ENCODE results near the gene SCN1B.
"Not testable (repeated sequence)": the region's sequence is repeated elsewhere in the genome, so short reads cannot be mapped to it uniquely, and the experiment has no call there.

The SCN1B gene

DNA sequence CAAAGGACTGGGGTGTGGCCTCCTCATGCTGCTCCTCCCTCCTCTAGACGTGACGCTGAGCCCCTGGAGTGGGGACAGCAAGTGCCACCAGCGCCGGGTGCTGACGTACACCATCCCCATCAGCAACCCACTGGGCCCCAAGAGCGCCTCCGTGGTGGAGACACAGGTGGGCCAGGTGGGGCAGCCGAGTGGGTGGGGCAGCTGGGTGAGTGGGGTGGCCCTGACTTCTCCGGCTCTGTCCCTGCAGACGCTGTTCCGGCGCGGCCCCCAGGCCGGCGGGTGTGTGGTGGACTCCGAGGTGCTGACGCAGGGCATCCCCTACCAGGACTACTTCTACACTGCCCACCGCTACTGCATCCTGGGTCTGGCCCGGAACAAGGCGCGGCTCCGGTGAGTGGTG lies 11.1 kb upstream of the SCN1B start:
- Histone ChIP-seq H3K27ac (ENCODE audit: low read length) (no peak overlapping the region), H3K27me3 (ENCODE audit: control insufficient read depth in 1 of 2, insufficient read depth in 2 of 2, low read length in 2 of 2) (no peaks in the 10 kb centered on the region), H3K4me1 (ENCODE audit: control insufficient read depth, insufficient read depth, low read length) (peaks cover 4% of the 10 kb centered on the region), H3K36me3 (ENCODE audit: control insufficient read depth in 2 of 2, insufficient read depth in 2 of 2, low read length in 2 of 2) (peaks cover 58 to 80% of the 10 kb centered on the region in 2 donors), H3K9ac (ENCODE audit: low read length in 2 of 2) (no peak overlapping the region), H3K4me3 (ENCODE audit: low read length in 2 of 2) (no peak overlapping the region), H3K9me3 (ENCODE audit: control insufficient read depth in 2 of 2, low read length in 2 of 2) (no peaks in the 10 kb centered on the region)

- Histone ChIP-seq H3K9ac (ENCODE audit: low read length in 2 of 2) (no peak overlapping the region), H3K9me3 (ENCODE audit: control insufficient read depth in 2 of 2, low read length in 2 of 2) (no peaks in the 10 kb centered on the region), H3K27me3 (ENCODE audit: control insufficient read depth in 1 of 2, insufficient read depth in 2 of 2, low read length in 2 of 2) (no peaks in the 10 kb centered on the region), H3K4me3 (ENCODE audit: low read length in 2 of 2) (no peak overlapping the region), H3K36me3 (ENCODE audit: control insufficient read depth in 2 of 2, insufficient read depth in 2 of 2, low read length in 2 of 2) (peaks cover 54 to 77% of the 10 kb centered on the region in 2 donors), H3K4me1 (ENCODE audit: control insufficient read depth, insufficient read depth, low read length) (peaks cover 2% of the 10 kb centered on the region), H3K27ac (ENCODE audit: low read length) (no peak overlapping the region)
These were observed 9.3 kb upstream of the SCN1B start for GRCh38 chr19:35021016-35021415.

DNA sequence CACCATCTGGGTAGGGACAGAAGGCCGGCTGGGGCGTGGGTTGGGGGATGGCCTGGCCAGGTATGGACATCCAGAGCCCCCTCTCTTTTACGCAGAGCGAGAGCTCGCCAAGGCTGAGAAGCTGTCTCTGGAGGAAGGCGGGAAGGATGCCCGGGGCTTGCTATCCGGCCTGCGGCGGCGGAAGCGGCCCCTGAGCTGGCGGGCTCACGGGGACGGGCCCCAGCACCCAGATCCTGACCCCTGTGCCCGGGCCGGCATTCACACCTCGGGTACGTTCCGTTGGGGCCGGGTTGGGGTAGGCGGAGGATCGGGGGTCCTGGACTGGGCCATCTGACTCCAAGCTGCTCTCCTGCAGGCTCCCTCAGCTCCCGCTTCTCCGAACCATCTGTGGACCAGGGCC lies 8.7 kb upstream of the SCN1B start:
- no peaks in the 10 kb centered on the region for H3K27me3 ChIP-seq (ENCODE audit: control insufficient read depth in 1 of 2, insufficient read depth in 2 of 2, low read length in 2 of 2)
- H3K36me3 ChIP-seq (ENCODE audit: control insufficient read depth in 2 of 2, insufficient read depth in 2 of 2, low read length in 2 of 2), result peaks cover 56 to 76% of the 10 kb centered on the region in 2 donors
- peaks cover 2% of the 10 kb centered on the region for H3K4me1 ChIP-seq (ENCODE audit: control insufficient read depth, insufficient read depth, low read length)
- no peak overlapping the region for H3K9ac ChIP-seq (ENCODE audit: low read length in 2 of 2)
- H3K4me3 ChIP-seq (ENCODE audit: low read length in 2 of 2), result no peak overlapping the region
- no peaks in the 10 kb centered on the region for H3K9me3 ChIP-seq (ENCODE audit: control insufficient read depth in 2 of 2, low read length in 2 of 2)
- no peak overlapping the region for H3K27ac ChIP-seq (ENCODE audit: low read length)

DNA sequence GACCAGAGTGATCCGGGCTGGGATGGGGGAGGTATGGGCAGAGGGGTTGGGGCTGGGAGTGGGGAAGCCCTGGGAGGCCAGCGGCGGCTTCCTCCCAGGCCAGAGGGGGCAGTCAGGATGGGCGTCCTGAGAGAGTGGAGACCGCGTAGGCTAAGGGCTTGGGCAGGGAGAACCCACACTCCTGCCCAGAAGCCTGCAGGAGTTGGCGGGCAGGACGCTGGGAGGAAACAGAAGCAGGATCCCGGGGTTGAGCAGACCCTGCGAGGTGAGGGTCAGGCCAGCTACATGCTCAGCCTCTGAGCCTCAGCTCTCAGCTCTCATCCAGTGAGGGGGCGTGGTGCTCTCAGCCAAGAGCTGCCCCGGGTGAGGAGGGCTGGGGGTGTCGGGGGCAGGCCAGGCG lies 7.8 kb upstream of the SCN1B start:
- Histone ChIP-seq H3K4me1 (ENCODE audit: control insufficient read depth, insufficient read depth, low read length) (peaks cover 2% of the 10 kb centered on the region), H3K4me3 (ENCODE audit: low read length in 2 of 2) (no peak overlapping the region), H3K9me3 (ENCODE audit: control insufficient read depth in 2 of 2, low read length in 2 of 2) (no peaks in the 10 kb centered on the region), H3K27me3 (ENCODE audit: control insufficient read depth in 1 of 2, insufficient read depth in 2 of 2, low read length in 2 of 2) (no peaks in the 10 kb centered on the region), H3K9ac (ENCODE audit: low read length in 2 of 2) (no peak overlapping the region), H3K36me3 (ENCODE audit: control insufficient read depth in 2 of 2, insufficient read depth in 2 of 2, low read length in 2 of 2) (peaks cover 56 to 75% of the 10 kb centered on the region in 2 donors), H3K27ac (ENCODE audit: low read length) (no peak overlapping the region)

DNA sequence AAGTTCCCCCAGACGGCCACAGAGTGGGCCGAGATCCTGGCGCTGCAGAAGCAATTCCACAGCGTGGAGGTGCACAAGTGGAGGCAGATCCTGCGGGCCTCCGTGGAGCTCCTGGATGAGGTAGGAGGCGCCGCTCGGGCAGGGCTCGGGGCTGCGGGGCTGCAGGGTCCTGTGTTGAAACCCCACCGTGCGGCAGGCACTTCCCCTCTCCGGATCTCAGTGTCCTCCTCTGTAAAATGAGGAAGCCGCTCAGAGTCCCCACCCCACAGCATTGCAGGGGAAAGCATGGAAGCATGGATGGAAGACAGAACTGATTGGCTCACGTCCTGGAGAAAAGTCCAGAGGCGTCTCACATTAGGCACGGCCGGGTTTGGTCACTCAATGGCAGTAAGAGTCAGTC lies 6.8 kb upstream of the SCN1B start:
- no peaks in the 10 kb centered on the region for H3K27me3 ChIP-seq (ENCODE audit: control insufficient read depth in 1 of 2, insufficient read depth in 2 of 2, low read length in 2 of 2)
- no peaks in the 10 kb centered on the region for H3K9me3 ChIP-seq (ENCODE audit: control insufficient read depth in 2 of 2, low read length in 2 of 2)
- no peak overlapping the region for H3K27ac ChIP-seq (ENCODE audit: low read length)
- no peak overlapping the region for H3K4me3 ChIP-seq (ENCODE audit: low read length in 2 of 2)
- no peak overlapping the region for H3K9ac ChIP-seq (ENCODE audit: low read length in 2 of 2)
- peaks cover 54 to 71% of the 10 kb centered on the region in 2 donors for H3K36me3 ChIP-seq (ENCODE audit: control insufficient read depth in 2 of 2, insufficient read depth in 2 of 2, low read length in 2 of 2)
- H3K4me1 ChIP-seq (ENCODE audit: control insufficient read depth, insufficient read depth, low read length), result peaks cover 2% of the 10 kb centered on the region

GRCh38 chr19:35024095-35024494 lies 6.2 kb upstream of the SCN1B start:
- no peak overlapping the region for H3K9ac ChIP-seq (ENCODE audit: low read length in 2 of 2)
- no peak overlapping the region for H3K4me3 ChIP-seq (ENCODE audit: low read length in 2 of 2)
- H3K27me3 ChIP-seq (ENCODE audit: control insufficient read depth in 1 of 2, insufficient read depth in 2 of 2, low read length in 2 of 2), result no peaks in the 10 kb centered on the region
- no peaks in the 10 kb centered on the region for H3K9me3 ChIP-seq (ENCODE audit: control insufficient read depth in 2 of 2, low read length in 2 of 2)
- peaks cover 2% of the 10 kb centered on the region for H3K4me1 ChIP-seq (ENCODE audit: control insufficient read depth, insufficient read depth, low read length)
- H3K36me3 ChIP-seq (ENCODE audit: control insufficient read depth in 2 of 2, insufficient read depth in 2 of 2, low read length in 2 of 2), result peaks cover 49 to 64% of the 10 kb centered on the region in 2 donors
- H3K27ac ChIP-seq (ENCODE audit: low read length), result no peak overlapping the region

DNA sequence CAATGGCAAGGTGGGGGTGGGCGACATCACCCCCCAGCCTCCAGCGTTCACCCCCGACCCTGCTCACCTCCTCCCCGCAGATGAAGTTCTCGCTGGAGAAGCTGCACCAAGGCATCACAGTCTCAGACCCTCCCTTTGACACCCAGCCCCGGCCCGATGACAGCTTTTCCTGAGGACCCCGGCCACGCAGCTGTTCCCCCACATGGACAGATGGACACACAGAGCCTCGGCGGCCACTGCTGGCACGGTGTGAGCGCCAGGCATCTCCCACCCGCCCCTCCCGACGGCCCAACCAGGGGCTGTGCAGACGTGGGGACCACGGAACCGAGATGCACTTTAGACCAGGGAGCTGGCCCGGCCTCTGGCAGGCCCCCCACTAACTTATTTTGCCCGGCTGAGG lies 4.3 kb upstream of the SCN1B start:
- Histone ChIP-seq H3K9ac (ENCODE audit: low read length in 2 of 2) (no peak overlapping the region), H3K4me1 (ENCODE audit: control insufficient read depth, insufficient read depth, low read length) (peaks cover 7% of the 10 kb centered on the region), H3K36me3 (ENCODE audit: control insufficient read depth in 2 of 2, insufficient read depth in 2 of 2, low read length in 2 of 2) (peaks cover 35 to 51% of the 10 kb centered on the region in 2 donors), H3K27ac (ENCODE audit: low read length) (no peak overlapping the region), H3K9me3 (ENCODE audit: control insufficient read depth in 2 of 2, low read length in 2 of 2) (no peaks in the 10 kb centered on the region), H3K27me3 (ENCODE audit: control insufficient read depth in 1 of 2, insufficient read depth in 2 of 2, low read length in 2 of 2) (no peaks in the 10 kb centered on the region), H3K4me3 (ENCODE audit: low read length in 2 of 2) (no peak overlapping the region)

DNA sequence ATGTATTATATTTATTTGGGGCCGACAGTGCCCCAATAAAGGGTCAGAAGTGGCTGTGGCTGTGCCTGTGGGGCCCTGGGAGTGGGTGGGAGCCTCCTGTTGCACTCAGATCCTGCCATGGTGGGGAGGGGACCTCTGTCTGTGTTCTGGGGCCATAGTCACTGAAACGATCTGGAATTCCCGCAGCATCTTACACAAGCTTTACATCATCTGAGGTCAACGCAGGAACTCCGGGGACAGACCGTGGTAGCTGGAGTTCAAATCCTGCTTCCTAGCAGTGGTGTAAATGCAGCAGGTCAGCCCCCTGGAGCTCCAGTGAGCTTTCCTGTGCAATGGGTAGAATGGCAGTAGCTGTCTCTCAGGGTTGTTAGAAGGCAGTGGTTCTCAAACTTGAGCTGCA lies 3.9 kb upstream of the SCN1B start:
- peaks cover 33 to 46% of the 10 kb centered on the region in 2 donors for H3K36me3 ChIP-seq (ENCODE audit: control insufficient read depth in 2 of 2, insufficient read depth in 2 of 2, low read length in 2 of 2)

GRCh38 chr19:35027009-35027408 lies 3.3 kb upstream of the SCN1B start:
- Histone ChIP-seq H3K27ac (ENCODE audit: low read length) (no peak overlapping the region), H3K36me3 (ENCODE audit: control insufficient read depth in 2 of 2, insufficient read depth in 2 of 2, low read length in 2 of 2) (peaks cover 29 to 40% of the 10 kb centered on the region in 2 donors), H3K9ac (ENCODE audit: low read length in 2 of 2) (no peak overlapping the region), H3K4me1 (ENCODE audit: control insufficient read depth, insufficient read depth, low read length) (peaks cover 15% of the 10 kb centered on the region), H3K27me3 (ENCODE audit: control insufficient read depth in 1 of 2, insufficient read depth in 2 of 2, low read length in 2 of 2) (no peaks in the 10 kb centered on the region), H3K9me3 (ENCODE audit: control insufficient read depth in 2 of 2, low read length in 2 of 2) (no peaks in the 10 kb centered on the region), H3K4me3 (ENCODE audit: low read length in 2 of 2) (no peak overlapping the region)

More for the DNA sequence above, 3.9 kb upstream of the SCN1B start:
- Histone ChIP-seq H3K27ac (ENCODE audit: low read length) (no peak overlapping the region), H3K9ac (ENCODE audit: low read length in 2 of 2) (no peak overlapping the region), H3K4me3 (ENCODE audit: low read length in 2 of 2) (no peak overlapping the region), H3K4me1 (ENCODE audit: control insufficient read depth, insufficient read depth, low read length) (peaks cover 11% of the 10 kb centered on the region), H3K9me3 (ENCODE audit: control insufficient read depth in 2 of 2, low read length in 2 of 2) (no peaks in the 10 kb centered on the region), H3K27me3 (ENCODE audit: control insufficient read depth in 1 of 2, insufficient read depth in 2 of 2, low read length in 2 of 2) (no peaks in the 10 kb centered on the region)

- Histone ChIP-seq H3K4me3 (ENCODE audit: low read length in 2 of 2) (no peak overlapping the region), H3K27me3 (ENCODE audit: control insufficient read depth in 1 of 2, insufficient read depth in 2 of 2, low read length in 2 of 2) (no peaks in the 10 kb centered on the region), H3K9ac (ENCODE audit: low read length in 2 of 2) (no peak overlapping the region), H3K9me3 (ENCODE audit: control insufficient read depth in 2 of 2, low read length in 2 of 2) (no peaks in the 10 kb centered on the region), H3K27ac (ENCODE audit: low read length) (no peak overlapping the region), H3K36me3 (ENCODE audit: control insufficient read depth in 2 of 2, insufficient read depth in 2 of 2, low read length in 2 of 2) (peaks cover 26 to 30% of the 10 kb centered on the region in 2 donors), H3K4me1 (ENCODE audit: control insufficient read depth, insufficient read depth, low read length) (peaks cover 15% of the 10 kb centered on the region)
These were observed 2.2 kb upstream of the SCN1B start for GRCh38 chr19:35027851-35028599.

GRCh38 chr19:35028600-35028885 lies 1.7 kb upstream of the SCN1B start:
- peaks cover 22 to 25% of the 10 kb centered on the region in 2 donors for H3K36me3 ChIP-seq (ENCODE audit: control insufficient read depth in 2 of 2, insufficient read depth in 2 of 2, low read length in 2 of 2)
- not testable (repeated sequence) for H3K27me3 ChIP-seq (ENCODE audit: control insufficient read depth in 1 of 2, insufficient read depth in 2 of 2, low read length in 2 of 2); H3K9me3 ChIP-seq (ENCODE audit: control insufficient read depth in 2 of 2, low read length in 2 of 2); H3K27ac ChIP-seq (ENCODE audit: low read length); H3K4me3 ChIP-seq (ENCODE audit: low read length in 2 of 2); H3K9ac ChIP-seq (ENCODE audit: low read length in 2 of 2)
- H3K4me1 ChIP-seq (ENCODE audit: control insufficient read depth, insufficient read depth, low read length), result peaks cover 15% of the 10 kb centered on the region
